OCI-LY7 (cell line): ENCODE data around the gene TMEM130. TPM values are rescaled to one million over a fixed set of nuclear protein-coding genes. Genes with fewer than 3 reads are reported as not detected.

ENCODE experiments used
- BruUV-seq: library from RNA; stranded (reverse); fragments of 400-500 nt; replicated peaks from 2 replicates; lab custom pipeline; 2021; lab: Mats Ljungman, UMichigan
- CTCF ChIA-PET: fragments of 300-600 bp; sonication (Branson Sonifier 250); formaldehyde crosslinking; loops from one replicate; lab custom pipeline; 2022; ENCODE audit warnings: antibody characterized with exemption; ENCODE audit not compliant: unreplicated experiment; lab: Charles Lee
- POLR2A ChIA-PET: fragments of 300-600 bp; sonication (Branson Sonifier 250); formaldehyde crosslinking; loops from one replicate; lab custom pipeline; 2022; ENCODE audit warnings: antibody characterized with exemption; lab: Charles Lee
- DNase-seq: peaks from one replicate; pipeline ENCODE4 v3.0.0-alpha.2; 2015; ENCODE audit warnings: low spot score
- H2AFZ ChIP-seq: fragments of 200-600 bp; sonication (generic), shearing (Covaris generic); 2 replicates; pipeline ENCODE4 v1.6.1; 2014; ENCODE audit warnings: mild to moderate bottlenecking, antibody characterized with exemption, low read length, moderate library complexity
- H3K27ac ChIP-seq: fragments of 200-600 bp; sonication (generic); 2 replicates; pipeline ENCODE4 v1.5.1; 2014; ENCODE audit warnings: mixed run types, low read depth, mild to moderate bottlenecking, moderate library complexity, low read length, inconsistent platforms; ENCODE audit not compliant: poor library complexity, severe bottlenecking
- H3K36me3 ChIP-seq: fragments of 200-600 bp; sonication (generic); 2 replicates; pipeline ENCODE4 v1.6.1; 2014; ENCODE audit warnings: mild to moderate bottlenecking, antibody characterized with exemption, low read length, moderate library complexity, mixed read lengths; ENCODE audit not compliant: insufficient read depth
- H3K4me1 ChIP-seq: fragments of 200-600 bp; sonication (generic); 2 replicates; pipeline ENCODE4 v1.5.1; 2014; ENCODE audit warnings: mild to moderate bottlenecking, low read length; ENCODE audit not compliant: insufficient read depth, poor library complexity, severe bottlenecking
- H3K4me2 ChIP-seq: fragments of 200-600 bp; sonication (generic); 2 replicates; pipeline ENCODE4 v1.6.1; 2014; ENCODE audit warnings: mild to moderate bottlenecking, low read length
- H3K4me3 ChIP-seq: fragments of 200-600 bp; sonication (generic); 2 replicates; pipeline ENCODE4 v1.5.1; 2014; ENCODE audit warnings: mild to moderate bottlenecking, low read depth, low read length; ENCODE audit not compliant: poor library complexity, severe bottlenecking
- H3K79me2 ChIP-seq: fragments of 200-600 bp; sonication (generic); 2 replicates; pipeline ENCODE4 v1.6.1; 2016; ENCODE audit warnings: low read depth, mild to moderate bottlenecking, low read length, moderate library complexity, mixed read lengths; ENCODE audit not compliant: insufficient read depth
- H3K9me2 ChIP-seq: fragments of 200-600 bp; sonication (generic); 2 replicates; pipeline ENCODE4 v1.6.1; 2016; ENCODE audit warnings: mild to moderate bottlenecking, low read length, mixed read lengths; ENCODE audit not compliant: insufficient read depth
- H3K9me3 ChIP-seq: fragments of 200-600 bp; sonication (generic); 2 replicates; pipeline ENCODE4 v1.6.1; 2014; ENCODE audit warnings: mild to moderate bottlenecking, mixed run types, low read length, mixed read lengths
- H4K20me1 ChIP-seq: fragments of 200-600 bp; sonication (generic); 2 replicates; pipeline ENCODE4 v1.6.1; 2014; ENCODE audit warnings: mild to moderate bottlenecking, antibody characterized with exemption, low read length, moderate library complexity, mixed read lengths; ENCODE audit not compliant: insufficient read depth
- EZH2phosphoT487 ChIP-seq: fragments of 200-600 bp; sonication (generic); IDR thresholded peaks from 2 replicates; pipeline ENCODE4 v1.6.1; 2018; ENCODE audit warnings: low read depth, borderline replicate concordance, mild to moderate bottlenecking, mixed run types, antibody characterized with exemption, low read length, moderate library complexity, mixed read lengths
- intact Hi-C: fragments of 100-400 bp; cut with micrococcal nuclease; formaldehyde crosslinking; loops from one replicate; pipeline ENCODE4 v1.10.0; 2022; ENCODE audit not compliant: unreplicated experiment
- total RNA-seq, 2 experiments: library from RNA; depleted of rRNA in 1 of 2; stranded (reverse); fragments of >200 nt in 1 of 2; shearing (Covaris generic) in 1 of 2; gene quantifications; 2 replicates each; pipeline ENCODE4 v1.2.3, GENCODE V29; 2014 to 2022
- TF ChIP-seq, protein P1 (sequence below): fragments of 200-600 bp; sonication (generic); conservative IDR thresholded peaks from 2 replicates; pipeline ENCODE4 v1.5.1; 2014; ENCODE audit warnings: mild to moderate bottlenecking, antibody characterized with exemption, low read length, moderate library complexity, mixed read lengths

TMEM130 gene
- total RNA-seq, 2 experiments from 2014 or later, result 0.22 to 0.57 TPM

DNA sequence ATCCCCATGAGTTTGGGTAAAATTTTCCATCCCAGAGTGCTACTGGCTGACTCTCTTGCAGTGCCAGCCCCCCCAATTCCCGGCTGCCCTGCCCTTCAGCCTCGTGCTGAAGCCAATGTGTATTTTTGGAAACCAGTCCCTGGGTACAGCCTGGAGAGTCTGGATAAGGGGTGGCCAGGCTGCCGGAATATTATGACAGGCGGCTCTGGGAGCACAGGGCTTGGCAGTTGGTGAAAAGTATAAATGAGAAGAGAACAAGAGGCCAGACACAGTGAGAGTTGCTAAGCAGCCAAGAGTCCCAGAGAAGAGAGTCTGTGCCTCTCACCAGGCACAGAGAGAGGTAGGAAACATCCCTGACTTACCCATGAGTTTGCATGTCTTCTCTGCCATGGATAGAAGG, 53.6 kb downstream of the TMEM130 start:
- no TSS peak for BruUV-seq
- TF ChIP-seq, protein P1, sequence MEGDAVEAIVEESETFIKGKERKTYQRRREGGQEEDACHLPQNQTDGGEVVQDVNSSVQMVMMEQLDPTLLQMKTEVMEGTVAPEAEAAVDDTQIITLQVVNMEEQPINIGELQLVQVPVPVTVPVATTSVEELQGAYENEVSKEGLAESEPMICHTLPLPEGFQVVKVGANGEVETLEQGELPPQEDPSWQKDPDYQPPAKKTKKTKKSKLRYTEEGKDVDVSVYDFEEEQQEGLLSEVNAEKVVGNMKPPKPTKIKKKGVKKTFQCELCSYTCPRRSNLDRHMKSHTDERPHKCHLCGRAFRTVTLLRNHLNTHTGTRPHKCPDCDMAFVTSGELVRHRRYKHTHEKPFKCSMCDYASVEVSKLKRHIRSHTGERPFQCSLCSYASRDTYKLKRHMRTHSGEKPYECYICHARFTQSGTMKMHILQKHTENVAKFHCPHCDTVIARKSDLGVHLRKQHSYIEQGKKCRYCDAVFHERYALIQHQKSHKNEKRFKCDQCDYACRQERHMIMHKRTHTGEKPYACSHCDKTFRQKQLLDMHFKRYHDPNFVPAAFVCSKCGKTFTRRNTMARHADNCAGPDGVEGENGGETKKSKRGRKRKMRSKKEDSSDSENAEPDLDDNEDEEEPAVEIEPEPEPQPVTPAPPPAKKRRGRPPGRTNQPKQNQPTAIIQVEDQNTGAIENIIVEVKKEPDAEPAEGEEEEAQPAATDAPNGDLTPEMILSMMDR, result no peak
- no peak for TF ChIP-seq EZH2phosphoT487
- no peak for DNase-seq
- Histone ChIP-seq H3K9me2 (no peaks in the 10 kb centered on the region), H4K20me1 (no peaks in the 10 kb centered on the region), H3K27ac (no peak overlapping the region), H3K9me3 (no peaks in the 10 kb centered on the region), H3K79me2 (no peaks in the 10 kb centered on the region), H3K4me2 (no peak overlapping the region), H3K4me3 (no peak overlapping the region), H3K36me3 (no peaks in the 10 kb centered on the region), H2AFZ (no peak overlapping the region), H3K4me1 (no peaks in the 10 kb centered on the region)
- intact Hi-C loops, result no loop called here
- POLR2A ChIA-PET, result no interaction called here
- CTCF ChIA-PET, result no interaction called here

DNA sequence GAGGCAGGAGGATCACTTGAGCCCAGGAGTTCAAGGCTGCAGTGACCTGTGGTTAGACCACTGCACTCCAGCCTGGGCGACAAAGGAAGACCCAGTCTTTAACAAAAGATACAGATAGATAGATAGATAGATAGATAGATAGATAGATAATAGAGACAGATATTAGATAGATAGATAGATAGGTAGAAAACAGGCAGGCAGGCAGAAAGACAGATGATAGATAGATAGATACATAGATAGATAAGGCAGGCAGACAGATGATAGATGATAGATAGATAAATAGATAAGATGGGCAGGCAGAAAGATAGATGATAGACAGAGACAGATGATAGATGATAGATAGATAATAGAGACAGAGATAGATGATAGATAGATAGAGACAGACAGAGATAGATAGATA, 54.5 kb downstream of the TMEM130 start:
- ChIA-PET CTCF (no interaction called here), POLR2A (interaction anchor here (0.6 kb wide), 1 partner anchor 8 kb away, joined by 4 read pairs; no protein-coding TSS in a partner anchor)
- Histone ChIP-seq H3K4me2 (no peak overlapping the region), H3K4me3 (no peak overlapping the region), H3K36me3 (no peaks in the 10 kb centered on the region), H4K20me1 (no peaks in the 10 kb centered on the region), H3K79me2 (no peaks in the 10 kb centered on the region), H3K27ac (no peak overlapping the region), H3K4me1 (no peaks in the 10 kb centered on the region), H3K9me2 (no peaks in the 10 kb centered on the region), H3K9me3 (no peaks in the 10 kb centered on the region), H2AFZ (no peak overlapping the region)
- DNase-seq, result no peak
- intact Hi-C loops, result no loop called here
- no TSS peak for BruUV-seq
- TF ChIP-seq EZH2phosphoT487, result no peak
- TF ChIP-seq, protein P1, result no peak

DNA sequence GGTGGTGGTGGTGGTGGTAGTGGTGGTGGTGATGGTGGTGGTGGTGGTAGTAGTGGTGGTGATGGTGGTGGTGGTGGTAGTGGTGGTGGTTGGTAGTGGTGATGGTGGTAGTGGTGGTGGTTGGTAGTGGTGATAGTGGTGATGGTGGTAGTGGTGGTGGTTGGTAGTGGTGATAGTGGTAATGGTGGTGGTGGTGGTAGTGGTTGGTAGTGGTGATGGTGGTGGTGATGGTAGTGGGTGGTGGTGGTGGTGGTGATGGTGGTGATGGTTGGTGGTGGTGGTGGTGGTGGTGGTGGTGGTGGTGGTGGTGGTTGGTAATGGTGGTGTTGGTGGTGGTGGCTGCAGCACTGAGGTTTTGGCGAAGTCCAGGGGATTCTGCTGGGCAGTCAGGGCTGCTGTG, 58.5 kb downstream of the TMEM130 start:
- no peaks in the 10 kb centered on the region for H3K36me3 ChIP-seq
- H2AFZ ChIP-seq, result no peak overlapping the region
- H3K9me3 ChIP-seq, result no peaks in the 10 kb centered on the region
- no peaks in the 10 kb centered on the region for H3K9me2 ChIP-seq
- no peak overlapping the region for H3K4me2 ChIP-seq
- no peak for TF ChIP-seq EZH2phosphoT487
- TF ChIP-seq, protein P1, result no peak
- ChIA-PET POLR2A (no interaction called here), CTCF (no interaction called here)
- DNase-seq, result no peak
- H3K27ac ChIP-seq, result no peak overlapping the region
- H3K4me1 ChIP-seq, result no peaks in the 10 kb centered on the region
- no peaks in the 10 kb centered on the region for H3K79me2 ChIP-seq
- intact Hi-C loops, result no loop called here
- no TSS peak for BruUV-seq
- no peaks in the 10 kb centered on the region for H4K20me1 ChIP-seq
- no peak overlapping the region for H3K4me3 ChIP-seq
